HG03558 (cell line): ENCODE measurements around the gene BTRC.

Experiments used
- ATAC-seq: cut with Tn5 transposase; IDR thresholded peaks from one replicate; pipeline ENCODE4 v1.9.1; 2021; ENCODE audit warnings: moderate number of reproducible peaks; ENCODE audit not compliant: unreplicated experiment; ENCODE audit errors: extremely low read depth

The BTRC gene

GRCh38 chr10:101506829-101507661 is 153.1 kb downstream of the BTRC start:
- no peak for ATAC-seq

GRCh38 chr10:101507828-101508227 is 153.9 kb downstream of the BTRC start:
- ATAC-seq, result no peak

- ATAC-seq, result no peak
Observed at GRCh38 chr10:101511938-101512337, 158.0 kb downstream of the BTRC start.

- ATAC-seq, result no peak
Observed at GRCh38 chr10:101512738-101513137, 158.8 kb downstream of the BTRC start.

- ATAC-seq, result no peak
Observed at GRCh38 chr10:101513733-101514132, 159.8 kb downstream of the BTRC start.

- no peak for ATAC-seq
Observed at GRCh38 chr10:101525848-101526247, 171.9 kb downstream of the BTRC start.

- ATAC-seq, result no peak
Observed at GRCh38 chr10:101529207-101529606, 175.2 kb downstream of the BTRC start.

- ATAC-seq, result no peak
Observed at GRCh38 chr10:101529725-101530553, 176.0 kb downstream of the BTRC start.

GRCh38 chr10:101535949-101536348 is 182.0 kb downstream of the BTRC start:
- no peak for ATAC-seq

- no peak for ATAC-seq
Observed at GRCh38 chr10:101536800-101537199, 182.8 kb downstream of the BTRC start.

GRCh38 chr10:101538446-101538845 is 184.5 kb downstream of the BTRC start:
- no peak for ATAC-seq

GRCh38 chr10:101545898-101546297 is 191.9 kb downstream of the BTRC start:
- ATAC-seq, result no peak

- ATAC-seq, result no peak
Observed at GRCh38 chr10:101550965-101551364, 197.0 kb downstream of the BTRC start.

GRCh38 chr10:101552442-101552841 is 198.5 kb downstream of the BTRC start:
- no peak for ATAC-seq

- no peak for ATAC-seq
Observed at GRCh38 chr10:101557541-101557940, 203.6 kb downstream of the BTRC start.

GRCh38 chr10:101558204-101558603 is 204.2 kb downstream of the BTRC start:
- ATAC-seq, result no peak

- ATAC-seq, result no peak
Observed at GRCh38 chr10:101558671-101559595, 205.0 kb downstream of the BTRC start.

- no peak for ATAC-seq
Observed at GRCh38 chr10:101559596-101560297, 205.8 kb downstream of the BTRC start.

GRCh38 chr10:101560298-101561067 is 206.5 kb downstream of the BTRC start:
- no peak for ATAC-seq
